ENCODE results near the gene MATK. TPM values are rescaled to one million over a fixed set of nuclear protein-coding genes. Genes with fewer than 3 reads are reported as not detected.

MATK gene
- total RNA-seq, 2 experiments from 2014 or later, result 12.7 to 13.7 TPM

DNA sequence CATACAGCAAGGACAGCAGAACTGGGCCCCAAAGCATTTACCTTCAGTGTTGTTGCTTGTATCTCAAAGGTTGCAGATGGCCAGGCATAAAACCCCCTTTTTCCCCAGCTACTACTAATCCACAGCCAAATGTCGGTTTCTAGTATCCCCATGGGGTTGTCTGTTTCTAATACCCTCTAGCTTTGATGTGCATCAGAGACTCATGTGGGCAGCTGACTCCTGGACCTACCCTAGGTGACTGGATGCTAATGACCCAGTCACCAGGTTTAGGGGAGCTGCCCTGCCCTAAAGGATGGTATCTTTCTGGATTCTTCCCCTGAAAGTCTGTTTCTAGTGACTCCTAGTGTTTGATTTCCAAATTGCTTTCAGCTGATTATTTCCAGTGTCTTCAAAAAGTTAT, 54.1 kb downstream of the MATK start:
- Mint-ChIP-seq H3K9me3 (no peaks in the 10 kb centered on the region), H3K4me3 (no peak overlapping the region), H3K4me1 (ENCODE audit: low read depth) (no peaks in the 10 kb centered on the region), H3K36me3 (ENCODE audit: low read depth) (no peaks in the 10 kb centered on the region), H3K27me3 (ENCODE audit: low read depth) (no peaks in the 10 kb centered on the region), H3K27ac (no peak overlapping the region)
- intact Hi-C loops (cut with micrococcal nuclease), result no loop called here
- DNase-seq, result no peak
- CTCF ChIA-PET, result interaction anchor here (0.7 kb wide), 1 partner anchor 11 kb away, joined by 4 read pairs; no protein-coding TSS in a partner anchor

DNA sequence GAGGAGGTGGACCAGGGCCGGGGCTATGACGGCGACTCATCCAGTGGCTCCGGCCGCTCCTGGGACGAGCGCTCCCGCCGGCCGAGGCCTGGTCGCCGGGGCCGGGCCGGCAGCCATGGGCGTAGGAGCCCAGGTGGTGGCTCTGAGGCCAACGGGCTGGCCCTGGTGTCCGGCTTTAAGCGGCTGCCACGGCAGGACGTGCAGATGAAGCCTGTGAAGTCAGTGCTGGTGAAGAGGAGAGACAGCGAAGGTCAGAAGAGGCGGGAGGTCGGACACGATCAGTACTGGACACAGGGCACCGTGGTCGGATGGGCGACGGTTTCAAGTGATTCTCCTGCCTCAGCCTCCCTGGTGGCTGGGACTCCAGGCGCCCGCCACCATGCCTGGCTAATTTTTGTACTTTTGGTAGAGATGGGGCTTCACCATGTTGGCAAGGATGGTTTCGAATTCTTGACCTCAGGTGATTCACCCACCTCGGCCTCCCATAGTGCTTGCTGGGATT, 55.7 kb downstream of the MATK start:
- no peaks in the 10 kb centered on the region for H3K9me3 Mint-ChIP-seq
- DNase-seq, result no peak
- no peaks in the 10 kb centered on the region for H3K36me3 Mint-ChIP-seq (ENCODE audit: low read depth)
- H3K4me3 Mint-ChIP-seq, result no peak overlapping the region
- no peak overlapping the region for H3K27ac Mint-ChIP-seq
- H3K4me1 Mint-ChIP-seq (ENCODE audit: low read depth), result no peaks in the 10 kb centered on the region
- intact Hi-C loops (cut with micrococcal nuclease), result no loop called here
- CTCF ChIA-PET, result no interaction called here
- H3K27me3 Mint-ChIP-seq (ENCODE audit: low read depth), result no peaks in the 10 kb centered on the region

Other genes with a start within 250 kb of the MATK start
- gene TEKTIP1, start 247.2 kb downstream of the MATK start, total RNA-seq, result 1 to 10 TPM; 2.1 to 2.5 TPM
- 10 to 100 TPM; 31.3 to 34.0 TPM for gene MFSD12, start 228.8 kb downstream of the MATK start, total RNA-seq
- 10 to 100 TPM; 63.3 to 65.9 TPM for gene HMG20B, start 213.4 kb downstream of the MATK start, total RNA-seq
- gene GIPC3, start 200.9 kb downstream of the MATK start, total RNA-seq, result under 1 TPM; 0.20 to 0.29 TPM
- under 1 TPM; 0.41 to 0.42 TPM for gene TBXA2R, start 179.5 kb downstream of the MATK start, total RNA-seq
- 10 to 100 TPM; 24.6 to 27.0 TPM for gene CACTIN, start 159.6 kb downstream of the MATK start, total RNA-seq
- gene PIP5K1C, start 85.9 kb downstream of the MATK start, total RNA-seq, result 1 to 10 TPM; 7.3 to 7.5 TPM
- gene TJP3, start 78.0 kb downstream of the MATK start, total RNA-seq, result 1 to 10 TPM in 1 of 2 experiments, under 1 TPM in 1; 0.93 to 1.6 TPM
- gene APBA3, start 24.7 kb downstream of the MATK start, total RNA-seq, result 10 to 100 TPM; 28.6 to 30.0 TPM
- 10 to 100 TPM; 71.4 to 77.0 TPM for gene MRPL54, start 23.7 kb downstream of the MATK start, total RNA-seq
- not detected for gene RAX2, start 14.2 kb downstream of the MATK start, total RNA-seq
- under 1 TPM in 1 of 2 experiments, not detected in 1; 0.27 TPM for gene ZFR2, start 82.7 kb upstream of the MATK start, total RNA-seq
- gene ATCAY, start 94.3 kb upstream of the MATK start, total RNA-seq, result under 1 TPM in 1 of 2 experiments, not detected in 1; 0.07 TPM
- not detected for gene NMRK2, start 146.7 kb upstream of the MATK start, total RNA-seq
- gene DAPK3, start 184.7 kb upstream of the MATK start, total RNA-seq, result 10 to 100 TPM; 19.3 to 19.6 TPM
- gene EEF2, start 199.1 kb upstream of the MATK start, total RNA-seq, result 1,000 to 10,000 TPM; 3,747 to 3,914 TPM
- 10 to 100 TPM; 16.1 to 20.1 TPM for gene PIAS4, start 221.4 kb upstream of the MATK start, total RNA-seq